Kidney epithelial cell (primary cell): ENCODE data around the gene FMC1. TPM values are rescaled to one million over a fixed set of nuclear protein-coding genes. Genes with fewer than 3 reads are reported as not detected.

Experiments
- total RNA-seq: library from RNA; depleted of rRNA; stranded (reverse); fragments of >200 nt; gene quantifications from 2 replicates; pipeline ENCODE4 v1.2.3, GENCODE V29; 2015

The FMC1 gene
- total RNA-seq, 1 donor from 2014 or later: 8.3 TPM

Other genes starting within 250 kb of the FMC1 start
- 43.4 and 48.5 TPM in 2 replicates for gene ZC3HAV1, start 231.6 kb upstream of the FMC1 start, total RNA-seq
- gene UBN2, start 110.1 kb upstream of the FMC1 start, total RNA-seq: 6.0 and 7.4 TPM in 2 replicates
- 49.3 and 56.0 TPM in 2 replicates for gene LUC7L2, start 18.6 kb downstream of the FMC1 start, total RNA-seq
- gene KLRG2, start 142.3 kb downstream of the FMC1 start, total RNA-seq: 2.3 and 2.5 TPM in 2 replicates
- gene CLEC2L, start 182.3 kb downstream of the FMC1 start, total RNA-seq: not detected in 2 replicates